IPS-11a (cell line): ENCODE data around the gene RAB43.
"Not testable (repeated sequence)": the region's sequence is repeated elsewhere in the genome, so short reads cannot be mapped to it uniquely, and the experiment has no call there.

ENCODE experiments used
- H3K4me3 ChIP-seq: one replicate; pipeline ENCODE4 v1.5.1; 2013; ENCODE audit warnings: low read depth, low read length, control low read depth

The RAB43 gene

DNA sequence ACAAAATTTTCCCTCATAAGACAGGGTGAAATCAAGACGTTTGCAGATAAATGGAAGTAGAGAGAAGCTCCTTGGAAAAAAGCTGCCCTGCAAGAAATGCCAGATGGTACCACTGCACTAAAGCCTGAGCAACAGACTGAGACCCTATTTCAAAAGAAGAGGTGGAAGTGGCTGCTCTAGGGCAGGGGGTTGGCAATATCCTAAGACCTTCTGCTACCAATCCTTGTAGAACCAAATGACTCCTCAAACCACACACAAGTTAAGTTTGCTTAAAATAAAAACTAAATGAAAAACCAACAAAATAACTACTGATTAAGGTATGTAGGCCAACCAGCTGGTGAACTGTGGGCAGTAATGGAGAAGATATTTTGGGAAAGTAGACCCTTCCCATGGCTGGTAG lies 21.3 kb downstream of the RAB43 start:
- no peak overlapping the region for H3K4me3 ChIP-seq

DNA sequence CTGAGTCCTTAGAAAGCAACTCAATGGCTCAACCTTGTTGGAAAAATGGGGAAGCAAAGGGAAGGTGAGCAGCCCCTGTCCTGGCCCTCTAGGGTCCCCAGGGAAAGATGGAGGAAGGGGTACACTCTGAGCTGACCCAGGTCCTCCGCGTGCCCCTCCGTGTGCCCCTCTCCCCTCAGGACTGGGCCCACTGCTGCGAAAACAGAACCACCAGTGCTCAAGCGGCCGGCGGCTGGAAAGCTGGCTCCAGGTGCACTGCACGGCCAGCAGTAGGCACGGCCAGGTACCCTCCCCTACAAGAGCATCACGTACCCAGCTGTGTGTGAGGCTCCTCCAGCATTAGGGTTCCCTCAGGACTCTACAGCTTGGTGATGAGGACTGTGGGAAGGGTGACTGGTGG lies 26.3 kb downstream of the RAB43 start:
- no peak overlapping the region for H3K4me3 ChIP-seq

DNA sequence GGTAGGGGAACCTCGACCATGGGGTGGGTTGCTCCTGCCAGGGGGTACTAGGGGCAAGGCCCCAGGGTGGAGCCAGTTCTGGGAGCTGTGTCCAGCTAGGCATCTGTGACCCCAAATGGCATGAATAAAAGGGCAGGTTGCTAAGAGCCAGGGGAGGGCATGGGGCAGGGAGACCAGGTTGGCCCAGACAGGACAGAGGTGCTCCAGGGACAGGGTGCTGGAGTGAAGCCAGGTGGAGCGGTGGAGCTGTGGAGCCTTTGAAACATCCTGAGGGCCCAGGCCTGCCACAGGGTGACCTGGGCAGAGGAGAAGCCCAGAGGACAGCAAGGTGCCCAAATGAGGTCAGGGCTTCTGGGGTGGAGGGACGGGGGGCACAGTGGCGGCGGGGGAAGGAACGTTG lies 33.3 kb downstream of the RAB43 start:
- not testable (repeated sequence) for H3K4me3 ChIP-seq

- not testable (repeated sequence) for H3K4me3 ChIP-seq
These were observed 33.7 kb downstream of the RAB43 start for GRCh38 chr3:129087904-129088303.

DNA sequence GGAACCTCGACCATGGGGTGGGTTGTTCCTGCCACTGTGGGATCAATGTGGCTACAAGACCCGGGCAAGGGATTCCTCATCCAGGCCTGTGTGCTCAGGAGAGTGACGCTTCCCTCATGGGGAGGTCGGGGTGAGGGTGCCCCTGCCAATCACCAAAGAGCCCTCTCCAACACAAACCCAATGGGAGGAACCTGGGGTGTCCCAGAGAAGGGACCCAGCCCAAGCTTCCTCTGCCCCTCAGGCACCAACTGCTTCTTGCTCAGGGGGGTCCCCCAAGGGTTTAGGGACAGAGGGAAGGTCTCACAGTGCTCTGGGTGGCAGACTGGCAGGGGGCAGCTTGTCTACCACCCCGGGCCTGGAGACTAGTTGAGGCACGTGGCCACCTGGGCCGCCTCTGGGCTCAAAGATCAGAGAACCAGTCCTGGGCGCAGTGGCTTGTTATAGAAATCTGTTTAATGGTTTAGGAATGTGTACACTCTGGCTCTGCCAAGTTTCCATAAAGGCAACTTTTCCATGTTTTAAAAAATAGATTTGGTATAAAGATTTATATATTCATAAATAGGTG lies 34.4 kb downstream of the RAB43 start:
- H3K4me3 ChIP-seq, result no peak overlapping the region

DNA sequence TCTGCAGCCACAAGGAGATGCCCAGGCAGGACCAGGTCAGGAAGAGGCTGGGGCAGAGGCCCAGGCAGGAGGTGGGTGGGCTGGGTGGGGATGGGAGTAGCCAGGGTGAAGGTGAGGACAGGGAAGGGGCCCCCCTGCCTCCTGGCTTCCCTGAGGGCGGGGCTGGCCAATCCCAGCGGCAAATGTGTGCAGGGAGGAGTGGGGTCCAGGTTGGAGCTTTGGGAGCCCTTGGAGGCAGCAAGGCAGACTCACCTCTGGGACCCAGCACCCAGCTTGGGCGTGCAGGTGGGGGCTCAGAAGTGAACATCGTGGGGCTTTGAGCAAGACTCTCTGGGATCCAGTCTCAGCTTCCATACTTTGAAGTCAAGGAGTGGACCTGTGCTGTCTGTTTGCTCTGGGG lies 35.8 kb downstream of the RAB43 start:
- H3K4me3 ChIP-seq, result no peak overlapping the region

- H3K4me3 ChIP-seq, result no peak overlapping the region
These were observed 36.4 kb downstream of the RAB43 start for GRCh38 chr3:129085165-129085715.

DNA sequence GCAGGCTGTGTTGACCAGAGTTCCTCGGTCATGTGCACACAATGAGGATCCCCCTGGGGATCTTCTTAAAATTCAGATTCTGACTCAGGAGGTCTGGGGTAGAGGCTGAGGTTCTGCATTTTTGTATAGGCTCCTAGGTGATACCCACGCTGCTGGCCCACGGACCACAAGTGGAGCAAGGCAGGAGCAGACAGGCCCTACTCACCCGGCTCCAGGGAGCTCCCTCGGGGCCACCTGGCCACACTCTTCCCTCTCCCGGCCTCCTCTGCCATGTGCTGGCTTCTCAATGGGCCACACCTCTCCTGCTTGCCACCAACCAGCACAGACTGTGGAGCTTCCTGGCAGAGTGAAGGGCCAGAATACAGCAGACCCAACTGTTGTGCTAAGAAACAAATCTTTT lies 37.1 kb downstream of the RAB43 start:
- no peak overlapping the region for H3K4me3 ChIP-seq

- H3K4me3 ChIP-seq, result no peak overlapping the region
These were observed 39.6 kb downstream of the RAB43 start for GRCh38 chr3:129082026-129082425.

DNA sequence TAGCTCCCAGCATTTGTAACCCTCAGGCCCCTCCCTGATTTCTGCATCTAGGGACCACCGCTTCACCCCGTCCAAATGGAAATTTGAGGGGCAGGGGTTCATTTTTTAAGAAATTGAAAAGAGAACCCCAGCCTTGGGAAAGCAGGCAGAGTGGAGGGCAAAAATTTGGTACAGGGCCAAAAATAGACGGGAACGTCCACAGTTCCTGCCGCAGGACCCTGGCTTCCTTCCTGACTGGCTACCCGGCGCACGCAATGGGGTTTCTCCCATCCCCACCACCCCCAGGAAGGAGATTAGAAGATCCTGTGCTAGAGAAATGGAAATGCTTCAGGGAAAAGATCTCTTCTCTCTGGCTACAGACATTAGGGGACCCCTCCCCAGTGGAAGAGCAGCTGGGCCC lies 40.1 kb downstream of the RAB43 start:
- no peak overlapping the region for H3K4me3 ChIP-seq

DNA sequence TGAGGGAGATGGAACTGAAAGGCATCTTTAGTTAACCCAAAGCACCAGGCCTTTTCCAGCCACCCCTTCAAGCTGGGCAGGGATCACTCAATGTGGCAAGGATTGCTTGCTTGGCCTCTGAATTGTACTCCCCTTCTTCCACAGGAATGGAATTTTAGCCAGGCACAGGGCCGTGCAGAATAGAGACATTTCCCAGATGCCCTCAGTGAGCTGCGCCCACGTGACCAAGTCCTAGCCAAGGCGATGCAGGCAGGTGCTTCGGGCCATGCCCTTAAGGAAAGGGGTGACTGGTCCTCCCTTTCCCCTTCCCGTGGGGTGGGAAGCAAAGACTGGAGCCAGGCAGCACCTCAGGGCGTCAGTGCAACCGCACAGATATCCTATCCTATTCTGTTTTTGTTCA lies 43.1 kb downstream of the RAB43 start:
- H3K4me3 ChIP-seq, result no peak overlapping the region

DNA sequence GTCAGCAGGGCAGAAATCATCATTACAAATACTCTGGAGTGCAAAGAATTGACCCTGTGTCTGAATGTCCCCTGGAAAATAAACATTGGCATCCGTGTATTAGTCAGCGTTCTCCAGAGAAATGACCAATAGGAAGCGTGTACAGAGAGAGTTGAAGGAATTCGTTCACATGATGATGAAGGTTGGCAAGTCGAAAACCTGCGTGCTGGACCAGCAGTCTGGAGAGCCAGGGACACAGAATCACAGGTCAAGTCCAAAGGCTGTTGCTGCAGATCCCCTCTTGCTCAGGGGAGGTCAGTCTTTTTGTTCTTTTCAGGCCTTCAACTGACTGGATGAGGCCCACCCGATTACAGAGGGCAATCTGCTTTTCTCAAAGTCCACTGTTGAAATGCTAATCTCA lies 44.4 kb downstream of the RAB43 start:
- no peak overlapping the region for H3K4me3 ChIP-seq

DNA sequence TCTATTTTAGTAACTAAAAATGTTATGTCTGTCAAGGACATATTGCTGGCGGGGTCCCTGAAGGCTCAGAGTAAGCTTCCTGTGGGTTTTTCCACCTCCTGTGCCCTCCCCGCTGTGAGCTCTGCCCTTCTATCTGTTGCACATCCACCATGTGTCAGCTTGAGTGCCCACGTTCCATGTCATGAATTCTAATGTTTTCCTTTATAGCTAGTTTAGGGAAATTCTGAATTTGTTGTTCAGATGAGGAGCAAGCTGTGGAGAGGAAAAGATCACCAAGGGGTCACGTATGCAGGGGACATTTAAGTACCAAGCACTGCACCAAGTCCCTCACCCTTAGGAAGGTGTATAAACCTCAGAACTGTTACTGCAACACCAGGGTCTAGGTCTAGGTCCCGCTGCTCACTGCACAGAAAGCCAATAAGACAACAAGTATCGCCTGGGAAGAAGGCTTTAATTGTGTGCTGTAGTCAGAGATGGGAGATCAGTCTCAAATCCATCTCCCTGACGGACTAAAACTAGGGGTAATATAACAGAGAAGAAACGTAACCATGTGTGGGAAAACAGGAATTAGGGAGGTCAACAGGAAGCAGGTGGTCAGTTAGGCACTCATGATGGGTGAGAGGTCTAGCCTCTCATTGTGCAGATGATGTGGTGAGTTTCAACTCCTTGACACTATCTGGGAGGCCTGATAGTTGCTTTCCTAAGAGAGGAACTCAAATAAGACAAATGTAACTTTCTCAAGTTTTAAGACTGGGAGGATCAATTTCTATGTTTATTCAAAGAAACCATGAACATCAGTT lies 51.3 kb downstream of the RAB43 start:
- H3K4me3 ChIP-seq, result no peak overlapping the region

DNA sequence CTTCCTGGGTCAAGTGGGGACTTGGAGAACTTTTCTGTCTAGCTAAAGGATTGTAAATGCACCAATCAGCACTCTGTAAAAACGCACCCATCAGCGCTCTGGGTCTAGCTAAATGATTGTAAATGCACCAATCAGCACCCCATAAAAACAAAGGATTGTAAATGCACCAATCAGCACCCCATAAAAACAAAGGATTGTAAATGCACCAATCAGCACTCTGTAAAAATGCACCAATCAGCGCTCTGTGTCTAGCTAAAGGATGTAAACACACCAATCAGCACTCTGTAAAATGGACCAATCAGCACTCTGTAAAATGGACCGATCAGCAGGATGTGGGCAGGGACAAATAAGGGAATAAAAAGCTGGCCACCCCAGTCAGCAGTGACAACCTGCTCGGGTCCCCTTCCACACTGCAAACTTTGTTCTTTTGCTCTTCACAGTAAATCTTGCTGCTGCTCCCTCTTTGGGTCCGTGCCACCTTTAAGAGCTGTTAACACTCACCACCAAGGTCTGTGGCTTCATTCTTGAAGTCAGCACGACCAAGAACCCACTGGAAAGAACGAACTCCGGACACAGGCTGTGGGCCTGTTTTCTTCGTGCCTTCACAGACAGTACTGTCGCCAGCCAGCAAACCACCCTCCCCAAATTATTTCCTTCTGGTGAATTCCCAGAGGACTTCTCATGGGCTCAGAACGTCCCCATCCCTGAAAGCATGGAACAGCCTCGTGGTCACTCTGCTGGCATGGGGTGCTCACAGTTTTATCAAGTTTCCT lies 52.1 kb downstream of the RAB43 start:
- H3K4me3 ChIP-seq, result not testable (repeated sequence)

- no peak overlapping the region for H3K4me3 ChIP-seq
These were observed 53.2 kb downstream of the RAB43 start for GRCh38 chr3:129068291-129068886.

DNA sequence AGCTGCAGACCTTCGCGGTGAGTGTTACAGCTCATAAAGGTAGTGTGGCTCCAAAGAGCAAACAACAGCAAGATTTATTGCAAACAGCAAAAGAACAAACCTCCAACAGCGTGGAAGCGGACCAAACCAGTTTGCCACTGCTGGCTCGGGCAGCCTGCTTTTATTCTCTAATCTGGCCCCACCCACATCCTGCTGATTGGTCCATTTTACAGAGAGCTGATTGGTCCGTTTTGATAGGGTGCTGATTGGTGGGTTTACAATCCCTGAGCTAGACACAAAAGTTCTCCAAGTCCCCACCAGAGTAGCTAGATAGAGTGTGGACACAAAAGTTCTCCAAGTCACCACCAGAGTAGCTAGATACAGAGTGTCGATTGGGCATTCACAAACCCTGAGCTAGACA lies 53.9 kb downstream of the RAB43 start:
- H3K4me3 ChIP-seq, result not testable (repeated sequence)

DNA sequence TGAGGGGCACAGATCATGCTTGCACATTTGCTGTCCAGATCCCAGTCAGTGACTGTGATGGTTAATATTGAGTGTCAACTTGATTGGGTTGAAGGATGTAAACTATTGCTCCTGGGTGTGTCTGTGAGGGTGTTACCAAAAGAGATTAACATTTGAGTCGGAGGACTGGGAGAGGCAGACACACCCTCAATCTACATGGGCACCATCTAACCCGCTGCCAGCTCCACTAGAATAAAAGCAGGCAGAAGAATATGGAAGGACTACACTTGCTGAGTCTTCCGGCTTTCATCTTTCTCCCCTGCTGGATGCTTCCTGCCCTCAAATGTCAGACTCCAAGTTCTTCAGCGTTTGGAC lies 55.9 kb downstream of the RAB43 start:
- H3K4me3 ChIP-seq, result no peak overlapping the region

- no peak overlapping the region for H3K4me3 ChIP-seq
These were observed 56.4 kb downstream of the RAB43 start for GRCh38 chr3:129065016-129065719.

GRCh38 chr3:129063841-129064482 lies 57.6 kb downstream of the RAB43 start:
- H3K4me3 ChIP-seq, result no peak overlapping the region

DNA sequence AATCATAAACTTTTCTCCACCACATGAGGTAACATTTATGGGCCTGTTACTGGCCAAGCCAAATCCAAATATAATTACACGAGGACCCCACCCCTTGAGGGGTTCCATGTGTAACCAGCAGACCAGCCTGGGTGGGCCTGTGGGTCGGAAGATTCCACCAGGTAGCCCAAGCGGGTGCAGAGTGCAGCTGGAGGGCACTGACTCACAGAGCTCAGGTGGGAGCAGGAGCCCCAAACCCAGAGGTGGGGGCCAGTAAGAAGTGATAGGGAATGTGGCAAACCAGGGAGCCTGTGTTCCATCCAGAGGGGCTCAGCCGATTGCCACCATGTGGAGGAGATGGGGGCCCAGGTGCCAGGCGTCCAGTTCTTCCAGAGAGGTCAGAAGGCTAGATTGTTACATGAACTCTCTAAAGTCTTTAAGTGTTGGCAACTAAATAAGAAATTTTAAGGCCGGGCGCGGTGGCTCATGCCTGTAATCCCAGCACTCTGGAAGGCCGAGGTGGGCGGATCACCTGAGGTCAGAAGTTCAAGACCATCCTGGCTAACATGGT lies 58.4 kb downstream of the RAB43 start:
- H3K4me3 ChIP-seq, result no peak overlapping the region
